GM12864 (cell line): ENCODE data around the gene LFNG.

Source experiments
- DNase-seq: peaks from one replicate; pipeline ENCODE4 v3.0.0-alpha.2; 2011; ENCODE audit warnings: low read depth
- H3K4me3 ChIP-seq: 2 replicates; pipeline ENCODE4 v1.5.1; 2011; ENCODE audit warnings: mild to moderate bottlenecking, low read depth, low read length, control low read depth
- TF ChIP-seq, protein P1 (sequence below): IDR thresholded peaks from 2 replicates; pipeline ENCODE4 v1.5.1; 2011; ENCODE audit warnings: low read depth, mild to moderate bottlenecking, moderate library complexity, low read length, control low read depth, inconsistent platforms; ENCODE audit errors: missing control alignments

Gene LFNG

DNA sequence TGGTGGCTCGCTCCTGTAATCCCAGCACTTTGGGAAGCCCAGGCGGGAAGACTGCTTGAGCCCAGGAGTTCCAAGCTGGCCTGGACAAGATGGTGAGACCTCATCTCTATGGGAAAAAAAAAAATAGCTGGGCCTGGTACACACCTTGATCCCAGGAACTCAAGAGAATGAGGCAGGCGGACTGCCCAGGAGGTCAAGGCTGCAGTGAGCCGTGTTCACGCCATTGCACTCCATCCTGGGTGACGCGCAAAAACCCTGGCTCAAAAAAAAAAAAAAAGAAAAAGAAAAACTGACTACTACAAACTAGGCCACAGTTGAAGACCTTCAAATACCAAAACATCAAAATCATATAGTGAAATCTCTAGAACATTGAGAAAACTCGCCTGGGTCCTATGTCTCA lies 31.8 kb downstream of the LFNG start:
- no peak overlapping the region for H3K4me3 ChIP-seq
- no peak for DNase-seq
- TF ChIP-seq, protein P1, sequence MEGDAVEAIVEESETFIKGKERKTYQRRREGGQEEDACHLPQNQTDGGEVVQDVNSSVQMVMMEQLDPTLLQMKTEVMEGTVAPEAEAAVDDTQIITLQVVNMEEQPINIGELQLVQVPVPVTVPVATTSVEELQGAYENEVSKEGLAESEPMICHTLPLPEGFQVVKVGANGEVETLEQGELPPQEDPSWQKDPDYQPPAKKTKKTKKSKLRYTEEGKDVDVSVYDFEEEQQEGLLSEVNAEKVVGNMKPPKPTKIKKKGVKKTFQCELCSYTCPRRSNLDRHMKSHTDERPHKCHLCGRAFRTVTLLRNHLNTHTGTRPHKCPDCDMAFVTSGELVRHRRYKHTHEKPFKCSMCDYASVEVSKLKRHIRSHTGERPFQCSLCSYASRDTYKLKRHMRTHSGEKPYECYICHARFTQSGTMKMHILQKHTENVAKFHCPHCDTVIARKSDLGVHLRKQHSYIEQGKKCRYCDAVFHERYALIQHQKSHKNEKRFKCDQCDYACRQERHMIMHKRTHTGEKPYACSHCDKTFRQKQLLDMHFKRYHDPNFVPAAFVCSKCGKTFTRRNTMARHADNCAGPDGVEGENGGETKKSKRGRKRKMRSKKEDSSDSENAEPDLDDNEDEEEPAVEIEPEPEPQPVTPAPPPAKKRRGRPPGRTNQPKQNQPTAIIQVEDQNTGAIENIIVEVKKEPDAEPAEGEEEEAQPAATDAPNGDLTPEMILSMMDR, result no peak

DNA sequence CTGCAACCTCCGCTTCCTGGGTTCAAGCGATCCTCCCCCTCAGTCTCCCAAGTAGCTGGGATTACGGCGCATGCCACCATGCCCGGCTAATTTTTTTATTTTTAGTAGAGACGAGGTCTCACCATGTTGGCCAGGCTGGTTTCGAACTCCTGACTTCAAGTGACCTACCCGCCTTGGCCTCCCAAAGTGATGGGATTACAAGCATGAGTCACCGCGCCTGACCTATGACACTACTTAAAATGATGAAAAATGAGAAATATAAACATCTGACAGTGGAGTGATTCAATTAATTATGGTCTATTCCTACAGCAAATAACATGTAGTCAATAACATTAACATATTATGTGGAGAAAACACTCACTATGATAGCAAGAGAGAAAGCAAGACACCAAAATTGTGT lies 33.5 kb downstream of the LFNG start:
- no peak for DNase-seq
- H3K4me3 ChIP-seq, result no peak overlapping the region
- TF ChIP-seq, protein P1, result no peak

DNA sequence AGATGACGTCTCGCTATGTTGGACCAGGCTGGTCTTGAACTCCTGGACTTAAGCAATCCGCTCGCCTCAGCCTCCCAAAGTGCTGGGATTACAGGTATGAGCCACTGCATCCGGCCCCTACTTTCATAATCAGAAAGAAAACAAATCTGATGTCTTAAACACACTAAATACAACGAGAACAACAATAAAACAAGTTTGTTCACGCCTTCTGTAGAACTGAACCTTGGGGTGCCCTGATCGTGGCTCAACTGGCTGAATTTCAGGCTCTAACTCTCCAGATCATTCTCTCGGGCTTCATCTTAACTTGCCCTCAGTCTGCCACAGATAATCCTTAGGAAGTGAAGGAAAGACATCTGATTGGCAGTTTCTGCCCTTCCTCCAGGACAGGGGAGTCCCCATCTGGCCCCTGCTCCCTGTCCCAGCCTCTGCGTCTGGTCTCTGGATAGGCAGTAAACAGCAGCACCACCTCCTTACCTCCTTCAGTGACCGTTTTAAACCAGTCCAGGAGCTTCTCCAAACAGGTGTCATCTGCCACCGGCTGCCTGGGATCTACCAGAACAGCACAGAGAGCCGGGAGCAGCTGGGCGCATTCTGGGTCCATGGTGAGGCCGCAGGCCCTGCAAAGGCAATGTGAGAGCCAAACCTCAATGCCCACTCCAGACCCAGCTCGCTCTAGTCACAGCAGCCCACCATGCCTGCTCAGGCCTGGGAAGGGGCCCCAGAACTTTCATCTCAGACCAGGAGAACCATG lies 34.4 kb downstream of the LFNG start:
- no peak for DNase-seq

DNA sequence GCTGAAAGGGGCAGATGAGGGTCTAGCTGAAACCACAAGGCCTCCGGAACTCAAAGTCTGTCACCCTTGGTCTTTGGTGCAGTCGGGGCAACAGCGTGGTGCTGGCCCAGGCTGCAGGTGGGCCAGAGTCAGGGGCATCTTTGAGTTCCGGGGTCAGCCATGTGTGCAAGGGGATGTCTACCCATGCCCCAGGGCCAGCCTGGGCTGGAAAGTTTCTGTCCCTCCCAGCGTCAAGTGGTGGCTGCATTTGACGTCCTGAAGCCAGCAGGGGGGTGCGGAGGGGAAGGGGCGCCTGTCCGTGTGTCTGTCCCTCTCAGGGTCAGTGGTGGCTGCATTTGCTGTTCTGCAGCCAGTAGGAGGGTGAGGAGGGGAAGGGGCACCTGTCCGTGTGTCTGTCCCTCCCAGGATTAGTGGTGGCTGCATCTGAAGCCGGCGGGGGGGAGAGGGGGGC lies 35.1 kb downstream of the LFNG start:
- DNase-seq, result no peak
- peak overlapping the region; percentile 92 for H3K4me3 ChIP-seq
- TF ChIP-seq, protein P1, result no peak

More for the DNA sequence above, 34.4 kb downstream of the LFNG start:
- peak overlapping the region; percentile 92 for H3K4me3 ChIP-seq
- TF ChIP-seq, protein P1, result no peak

DNA sequence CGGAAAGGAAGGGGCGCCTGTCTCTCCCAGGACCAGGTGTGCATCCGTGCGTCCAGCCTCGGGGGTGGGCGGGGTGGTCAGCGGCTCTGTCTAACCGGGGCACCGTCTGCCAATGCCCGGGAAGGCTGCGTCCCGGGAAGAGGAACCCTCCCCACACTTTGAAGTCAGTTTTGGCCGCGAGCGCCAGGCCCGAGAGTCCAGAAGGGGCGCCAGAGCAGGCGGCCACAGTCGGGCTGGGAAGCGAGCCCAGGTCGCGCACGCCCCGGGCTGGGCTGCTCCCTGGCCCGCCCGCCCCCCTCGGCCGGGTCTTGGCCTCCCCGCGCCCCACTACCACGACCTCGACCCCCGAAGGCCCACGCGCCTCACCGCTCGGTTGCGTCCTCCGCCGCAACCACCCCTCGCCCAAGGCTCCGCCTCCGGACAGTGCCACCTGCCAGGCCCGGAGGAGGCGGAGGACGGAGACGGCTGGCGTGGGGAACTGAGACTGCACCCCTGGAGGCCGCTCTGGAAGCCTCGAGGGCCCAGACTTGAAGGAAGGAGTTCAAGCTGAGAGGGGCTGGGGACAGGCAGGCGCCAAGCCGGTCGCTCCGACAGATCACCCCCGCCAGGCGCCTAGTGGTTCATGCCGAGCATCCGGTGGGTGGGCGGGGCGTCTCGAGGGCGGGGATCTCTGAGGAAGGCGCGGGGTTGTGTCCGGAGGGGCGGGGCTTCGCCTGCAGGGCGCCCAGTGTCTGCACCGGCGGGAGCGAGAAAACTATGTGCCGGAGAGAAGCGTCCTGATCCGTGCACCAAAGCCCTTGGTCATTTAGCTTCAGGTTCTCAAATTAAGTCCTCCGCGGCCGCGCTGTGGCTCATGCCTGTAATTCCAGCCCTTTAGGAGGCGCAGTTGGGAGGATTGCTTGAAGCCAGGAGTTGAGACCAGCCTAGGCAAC lies 35.8 kb downstream of the LFNG start, which contains the start of gene BRAT1:
Gene BRAT1, minus strand, starts transcription at position 404 of the 932 bp plus-strand sequence. CDS start 1,093 bp downstream, outside the sequence.
- DNase-seq, result peak; percentile 75
- H3K4me3 ChIP-seq, result peak within 1 kb of the TSS; percentile 92
- TF ChIP-seq, protein P1, result peak; percentile 55

DNA sequence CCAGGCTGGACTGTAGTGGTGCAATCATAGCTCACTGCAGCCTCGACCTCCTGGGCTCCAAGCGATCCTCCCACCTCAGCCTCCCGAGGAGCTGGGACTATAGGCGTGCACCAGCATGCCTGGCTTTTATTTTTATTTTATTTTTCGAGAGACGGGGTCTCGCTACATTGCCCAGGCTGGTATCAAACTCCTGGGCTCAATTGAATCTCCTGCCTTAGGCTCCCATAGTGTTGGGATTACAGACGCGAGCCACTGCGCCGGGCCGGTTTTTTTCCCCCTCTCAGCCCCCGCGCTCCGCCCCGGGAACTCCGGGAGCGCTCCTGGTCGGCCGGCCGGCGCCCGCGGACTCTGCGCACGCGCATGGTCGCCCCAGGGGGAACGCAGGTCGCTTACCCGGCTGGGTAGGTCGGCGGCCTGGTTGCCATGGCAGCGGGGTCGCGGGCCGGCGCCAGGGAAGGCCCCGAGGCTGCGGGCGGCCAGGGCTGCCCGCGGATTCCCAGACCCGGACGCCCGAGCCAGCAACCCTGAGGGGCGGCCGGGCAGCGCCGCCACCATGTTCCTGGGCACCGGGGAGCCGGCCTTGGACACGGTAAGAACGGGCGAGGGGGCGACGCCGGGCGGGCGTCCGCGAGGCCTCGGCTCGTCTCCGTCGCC lies 39.2 kb downstream of the LFNG start, which contains the start of gene IQCE:
Gene IQCE, plus strand, starts transcription at position 351 of the 654 bp plus-strand sequence. Its CDS starts 203 bp downstream, at position 554.
- peak within 1 kb of the TSS; percentile 87 for H3K4me3 ChIP-seq
- TF ChIP-seq, protein P1, result no peak
- peak; percentile 61 for DNase-seq
